ENCODE results near the gene DOLK.
A peak's percentile ranks its signal among the peaks of the same experiment; 100 is the strongest.
"Not testable (repeated sequence)": the region's sequence is repeated elsewhere in the genome, so short reads cannot be mapped to it uniquely, and the experiment has no call there.

The DOLK gene

DNA sequence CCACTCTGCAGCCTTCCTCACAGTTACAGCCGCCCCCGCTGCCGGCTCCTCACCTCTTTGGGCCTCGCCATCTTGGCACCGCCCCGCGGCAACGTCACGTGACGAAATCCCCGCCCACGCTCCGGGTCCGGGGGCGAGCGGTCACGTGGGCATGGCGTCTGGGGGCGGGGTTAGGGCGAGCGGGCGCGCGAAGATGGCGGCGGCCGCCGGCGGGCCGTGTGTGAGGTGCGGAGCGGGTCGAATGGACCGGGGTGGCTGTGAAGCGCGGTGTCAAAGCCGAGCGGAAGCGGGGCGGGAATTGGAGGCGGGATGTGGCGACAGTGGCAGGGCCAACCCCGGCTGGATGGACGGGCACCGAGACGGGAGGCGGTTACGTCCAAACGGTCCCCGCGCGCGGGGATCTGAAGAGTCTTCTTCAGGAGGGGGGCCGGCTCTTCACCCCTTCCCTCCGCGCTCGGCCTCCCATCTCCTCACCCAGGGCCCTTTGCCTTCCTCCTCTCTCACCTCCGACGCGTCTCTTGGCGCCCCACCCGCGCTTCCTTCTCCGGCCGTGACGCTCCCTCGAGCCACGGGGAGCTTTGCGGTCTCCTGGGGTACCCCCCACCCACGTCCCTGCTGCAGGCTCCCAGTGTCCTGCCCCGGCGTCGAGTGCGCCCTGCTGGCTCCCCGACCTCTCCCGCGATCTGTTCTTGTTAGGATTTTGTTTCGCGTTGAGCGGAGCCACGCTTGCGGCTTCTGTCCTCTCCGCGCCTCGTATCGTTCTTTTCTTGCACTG is at the start of gene DOLK, which contains the start of gene NUP188:
Gene DOLK (minus strand): TSS at position 77 of the 775 bp plus-strand sequence. CDS start 300 bp downstream, outside the sequence.
Gene NUP188 (plus strand): TSS at position 173 of the 775 bp plus-strand sequence. CDS start 21 bp downstream, at position 194.
- DNase-seq (ENCODE audit: low read depth): peak; percentile 85

DNA sequence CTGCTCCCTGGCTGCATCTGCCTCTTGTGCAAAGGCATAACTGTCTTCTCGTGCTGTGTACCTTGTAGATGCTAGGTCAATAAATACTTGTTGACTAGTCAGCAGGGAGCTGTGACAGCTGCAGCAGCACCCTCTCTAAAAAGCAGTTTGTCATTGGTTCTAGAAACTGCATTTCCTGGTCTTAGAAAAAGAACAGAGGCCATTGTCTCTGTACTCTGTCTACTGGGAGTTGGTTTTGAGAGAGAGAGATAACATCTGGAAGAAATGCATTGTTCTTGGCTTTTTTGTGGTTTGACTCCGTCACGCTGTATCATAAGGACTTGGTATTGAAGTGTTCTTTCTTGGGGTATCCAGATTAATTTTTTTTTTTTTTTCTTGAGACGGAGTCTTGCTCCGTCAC is 48.4 kb upstream of the DOLK start:
- DNase-seq (ENCODE audit: low read depth): no peak

DNA sequence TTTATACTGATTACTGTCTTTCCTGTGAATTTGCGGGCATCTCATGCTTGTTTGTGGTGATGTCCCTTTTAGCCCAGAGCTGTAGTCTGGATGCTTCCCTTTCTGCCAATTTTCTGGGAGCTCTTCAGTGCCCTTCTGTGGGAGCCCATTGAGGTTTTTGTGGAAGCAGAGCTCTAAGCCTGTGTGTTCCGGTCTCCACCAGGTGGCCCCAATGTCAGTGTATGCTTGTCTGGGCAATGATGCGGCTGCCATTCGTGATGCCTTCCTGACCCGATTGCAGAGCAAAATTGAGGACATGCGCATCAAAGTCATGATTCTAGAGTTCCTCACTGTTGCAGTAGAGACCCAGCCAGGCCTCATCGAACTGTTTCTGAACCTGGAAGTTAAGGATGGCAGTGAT is 45.6 kb upstream of the DOLK start:
- DNase-seq (ENCODE audit: low read depth): no peak

DNA sequence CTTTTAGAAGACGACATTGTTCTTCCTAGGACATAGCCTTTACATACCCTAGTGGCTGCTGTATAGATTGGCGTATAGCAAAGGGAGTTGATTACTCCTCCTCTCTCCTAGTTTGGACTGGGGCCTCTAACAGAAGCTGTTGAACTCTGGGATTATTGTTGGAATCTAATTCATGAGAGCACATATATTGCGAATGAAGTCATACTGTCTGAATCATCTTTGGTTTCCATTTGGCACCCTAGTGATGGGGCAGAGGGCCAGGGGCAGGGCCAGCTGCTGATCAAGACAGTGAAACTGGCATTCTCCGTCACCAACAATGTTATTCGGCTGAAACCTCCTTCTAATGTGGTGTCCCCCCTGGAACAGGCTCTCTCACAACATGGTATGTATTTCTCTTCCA is 40.4 kb upstream of the DOLK start:
- no peak for DNase-seq (ENCODE audit: low read depth)

DNA sequence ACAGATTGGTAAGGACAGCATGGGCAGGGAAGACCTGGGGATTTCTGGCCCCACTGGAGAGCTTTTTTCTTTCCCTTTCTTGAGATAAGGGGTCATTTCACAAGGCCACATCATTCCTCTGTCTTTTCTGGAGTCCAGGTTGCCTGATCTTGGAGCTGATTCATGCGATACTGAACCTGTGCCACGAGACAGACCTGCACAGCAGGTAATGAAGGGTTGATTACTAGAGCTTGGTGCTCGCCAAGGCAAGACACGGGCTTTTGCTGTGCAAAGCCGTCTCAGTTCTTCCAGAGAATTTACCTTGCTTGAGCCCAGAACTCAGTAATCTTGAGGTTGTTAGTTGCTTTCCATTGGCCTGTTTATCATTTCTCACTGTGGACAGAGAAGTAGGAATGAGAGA is 39.3 kb upstream of the DOLK start:
- no peak for DNase-seq (ENCODE audit: low read depth)

DNA sequence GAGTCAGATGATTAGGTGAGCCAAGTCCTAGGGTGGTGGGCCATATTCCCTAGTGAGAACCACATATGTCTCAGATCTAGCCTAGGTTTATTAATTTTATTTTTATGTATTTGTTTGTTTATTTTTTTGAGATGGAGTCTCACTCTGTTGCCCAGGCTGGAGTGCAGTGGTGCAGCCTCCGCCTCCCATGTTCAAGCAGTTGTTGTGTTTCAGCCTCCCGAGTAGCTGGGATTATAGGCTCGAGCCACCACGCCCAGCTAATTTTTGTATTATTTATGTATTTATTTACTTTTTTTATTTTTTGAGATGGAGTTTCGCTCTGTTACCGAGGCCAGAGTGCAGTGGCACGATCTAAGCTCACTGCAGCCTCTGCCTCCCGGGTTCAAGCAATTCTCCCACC is 36.1 kb upstream of the DOLK start:
- no peak for DNase-seq (ENCODE audit: low read depth)

DNA sequence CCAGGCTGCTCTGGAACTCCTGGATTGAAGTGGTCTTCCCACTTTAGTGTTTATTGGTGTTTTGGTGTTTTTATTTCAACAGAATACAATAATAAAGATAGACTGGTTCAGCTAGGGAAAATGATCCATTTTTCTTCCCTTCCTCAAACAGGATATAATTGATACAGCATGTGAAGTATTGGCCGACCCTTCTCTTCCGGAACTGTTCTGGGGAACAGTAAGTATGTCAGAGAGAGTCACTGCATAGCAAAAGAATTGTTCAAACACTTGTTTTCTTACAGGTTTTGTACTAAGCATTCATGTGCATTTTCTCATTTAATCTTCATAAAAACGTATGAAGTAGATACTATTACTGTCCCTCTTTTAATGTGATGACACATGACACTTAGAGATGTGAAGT is 31.7 kb upstream of the DOLK start:
- no peak for DNase-seq (ENCODE audit: low read depth)

DNA sequence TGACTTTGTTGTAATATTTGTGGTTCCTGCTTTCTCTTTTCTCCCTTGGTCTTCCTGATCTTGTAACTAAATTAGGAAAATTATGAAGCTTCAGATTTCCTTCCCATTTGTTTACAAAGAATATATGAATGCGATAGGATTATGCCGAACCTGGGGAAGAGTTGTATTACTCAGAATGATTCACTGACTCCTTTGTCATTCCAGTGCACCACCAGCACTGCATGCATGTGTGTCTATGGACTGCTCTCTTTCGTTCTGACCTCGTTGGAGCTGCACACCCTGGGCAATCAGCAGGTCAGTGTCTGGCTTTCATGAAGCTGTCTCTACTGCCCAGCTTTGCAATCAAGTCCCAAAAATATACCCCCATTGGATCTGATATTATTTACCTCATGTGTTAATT is 25.6 kb upstream of the DOLK start:
- DNase-seq (ENCODE audit: low read depth): no peak

DNA sequence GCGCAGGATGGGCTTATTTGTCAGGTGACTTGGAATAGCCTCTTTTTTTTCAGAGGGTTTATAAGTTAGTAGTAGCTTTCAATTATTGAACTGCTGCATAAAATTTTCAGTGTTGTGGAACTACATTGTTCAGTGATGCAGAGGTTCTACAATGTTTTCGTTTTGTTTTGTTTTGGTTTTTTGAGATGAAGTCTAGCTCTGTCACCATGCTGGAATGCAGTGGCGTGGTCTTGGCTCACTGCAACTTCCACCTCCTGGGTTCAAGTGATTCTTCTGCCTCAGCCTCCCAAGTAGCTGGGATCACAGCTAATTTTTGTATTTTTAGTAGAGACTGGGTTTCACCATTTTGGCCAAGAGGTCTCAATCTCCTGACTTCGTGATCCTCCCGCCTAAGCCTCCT is 22.1 kb upstream of the DOLK start:
- DNase-seq (ENCODE audit: low read depth): no peak

DNA sequence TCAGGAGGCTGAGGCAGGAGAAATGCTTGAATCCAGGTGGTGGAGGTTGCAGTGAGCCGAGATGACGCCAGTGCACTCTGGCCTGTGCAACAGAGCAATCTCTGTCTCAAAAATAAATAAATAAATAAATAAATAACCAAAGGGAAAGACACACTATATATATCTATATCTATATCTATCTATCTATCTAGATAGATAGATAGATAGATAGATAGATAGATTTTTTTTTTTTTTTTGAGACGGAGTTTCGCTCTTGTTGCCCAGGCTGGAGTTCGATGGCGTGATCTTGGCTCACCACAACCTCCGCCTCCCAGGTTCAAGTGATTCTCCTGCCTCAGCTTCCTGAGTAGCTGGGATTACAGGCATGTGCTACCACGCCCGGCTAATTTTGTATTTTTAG is 14.0 kb upstream of the DOLK start:
- not testable (repeated sequence) for DNase-seq (ENCODE audit: low read depth)

DNA sequence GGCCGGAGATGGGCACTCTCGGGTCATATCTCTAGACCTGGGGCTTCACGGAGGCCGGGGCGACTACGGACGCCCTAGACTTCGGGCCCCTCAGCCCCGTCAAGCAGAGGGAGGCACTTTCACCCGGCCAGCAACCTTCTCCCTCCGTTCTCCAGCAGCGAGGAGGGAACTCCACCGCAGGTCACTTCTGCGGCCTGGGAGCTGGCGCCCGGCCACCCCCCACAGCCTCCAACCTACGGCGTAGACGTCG is 201 bp downstream of the DOLK start:
- no peak for DNase-seq (ENCODE audit: low read depth)

DNA sequence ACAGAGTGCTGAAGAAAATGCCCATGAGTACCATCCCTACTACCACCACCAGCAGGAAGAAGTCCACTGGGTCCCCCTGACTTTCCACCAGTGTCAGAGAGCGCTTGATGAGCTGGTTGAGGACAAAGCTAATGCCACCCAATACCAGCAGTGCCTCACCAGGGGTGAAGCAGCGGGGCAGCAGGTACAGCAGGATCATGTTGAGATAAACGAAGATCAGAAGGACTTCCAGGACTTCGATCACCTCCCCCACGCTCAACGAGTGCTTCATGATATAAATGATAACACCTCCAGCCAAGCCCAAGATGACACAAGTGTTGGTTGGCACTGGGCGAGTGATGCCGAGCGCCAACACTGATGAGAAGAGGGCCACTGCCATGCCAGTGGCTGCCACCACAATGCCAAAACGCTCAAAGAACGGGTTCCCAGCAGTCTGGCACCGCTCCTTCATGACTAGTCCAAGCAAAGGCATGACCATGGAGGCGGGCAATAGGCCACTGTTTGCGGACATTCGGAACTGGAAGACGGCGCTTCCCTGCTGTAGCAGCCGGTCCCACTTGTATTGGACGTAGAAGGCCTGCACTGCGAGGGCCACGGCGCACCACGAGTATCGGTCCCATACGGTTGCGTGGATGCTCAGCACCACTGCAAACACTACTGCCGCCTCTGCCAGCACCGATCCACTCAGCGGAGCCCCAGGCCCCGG is 679 bp downstream of the DOLK start:
- peak; percentile 3 for DNase-seq (ENCODE audit: low read depth)

DNA sequence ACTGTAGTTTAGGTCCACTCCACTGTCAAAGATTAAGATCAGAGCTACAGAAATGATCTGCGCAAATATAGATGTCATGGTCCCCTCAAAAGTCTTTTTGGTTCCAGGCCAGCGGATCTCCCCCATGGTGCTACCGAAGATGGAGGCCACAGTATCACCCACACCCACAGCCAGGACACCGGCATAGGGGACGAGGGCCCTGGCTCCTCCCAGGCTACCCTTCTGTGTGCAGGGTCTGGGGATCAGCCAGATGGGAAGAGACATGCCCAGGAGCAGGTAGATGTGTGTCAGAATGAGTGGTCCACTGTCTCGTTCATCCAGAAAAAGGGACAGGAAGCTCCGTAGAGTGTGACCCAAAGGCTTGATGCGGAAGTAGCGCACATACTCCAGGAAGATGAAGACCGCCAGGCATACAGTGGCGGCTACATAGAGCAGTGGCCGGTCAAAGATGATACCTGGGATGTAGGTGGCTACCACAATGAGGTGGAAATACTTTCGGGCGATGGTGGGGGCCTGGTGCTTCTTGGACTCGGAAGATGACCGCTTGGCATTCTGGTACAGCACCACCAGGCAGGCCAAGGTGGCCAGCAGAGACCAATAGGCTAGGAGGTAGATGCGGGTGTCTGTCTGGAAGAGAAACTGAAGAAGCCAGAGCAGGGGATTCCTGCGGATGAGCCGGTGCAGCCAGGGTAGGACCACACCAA is 1.5 kb downstream of the DOLK start:
- no peak for DNase-seq (ENCODE audit: low read depth)

DNA sequence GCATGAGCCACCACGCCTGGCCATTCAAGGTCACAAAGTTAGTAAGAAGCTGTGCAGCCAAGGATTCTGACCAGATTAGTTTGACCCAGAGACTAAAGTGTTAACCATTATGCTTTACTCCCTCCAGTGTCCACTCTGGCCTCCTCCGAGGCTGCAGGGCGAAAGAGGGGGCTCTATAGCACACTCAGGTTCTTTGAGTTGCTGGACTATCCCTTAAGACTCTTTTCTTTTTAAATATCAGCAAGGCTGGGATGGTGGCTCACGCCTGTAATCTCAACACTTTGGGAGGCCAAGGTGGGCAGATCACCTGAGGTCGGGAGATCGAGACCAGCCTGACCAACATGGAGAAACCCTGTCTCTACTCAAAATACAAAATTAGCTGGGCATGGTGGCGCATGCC is 2.4 kb downstream of the DOLK start:
- DNase-seq (ENCODE audit: low read depth): not testable (repeated sequence)

DNA sequence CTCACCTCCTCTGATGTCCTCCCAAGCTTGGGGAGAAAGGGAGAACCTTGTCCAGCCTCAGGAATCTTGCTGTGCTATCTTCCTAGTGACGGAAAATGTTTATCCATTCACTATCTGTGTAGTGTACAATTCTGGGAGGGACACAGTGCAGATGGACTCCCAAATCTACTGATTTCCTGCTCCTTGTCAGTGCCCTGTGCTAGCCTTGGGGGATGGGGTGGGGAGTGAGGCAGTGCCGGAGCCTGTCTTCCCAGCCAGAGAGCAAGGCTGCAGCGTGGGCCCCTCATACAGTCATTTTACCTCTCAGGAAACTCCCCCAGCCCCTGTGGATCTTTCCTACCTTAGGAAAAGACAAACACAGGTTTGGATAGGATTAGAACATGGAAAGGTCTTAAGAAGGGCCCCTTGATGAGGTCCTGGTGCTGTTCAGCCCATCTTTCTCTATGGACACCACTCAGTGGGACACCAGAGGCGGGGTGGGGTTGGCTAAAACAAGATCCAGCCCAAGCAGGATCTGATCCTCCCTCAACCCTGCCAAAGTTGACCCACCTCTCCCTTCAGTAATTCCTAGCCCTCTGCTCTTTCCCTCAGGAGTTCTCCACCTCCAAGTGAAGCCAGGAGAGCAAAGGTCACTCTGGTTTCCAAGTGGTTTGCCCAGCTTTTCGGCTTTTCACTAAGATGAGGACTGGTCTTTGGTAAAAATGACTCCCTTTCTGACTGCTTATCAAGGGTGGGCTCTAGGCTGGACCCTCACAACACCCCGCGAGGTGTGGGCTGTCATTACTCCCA is 3.4 kb downstream of the DOLK start:
- DNase-seq (ENCODE audit: low read depth): no peak

DNA sequence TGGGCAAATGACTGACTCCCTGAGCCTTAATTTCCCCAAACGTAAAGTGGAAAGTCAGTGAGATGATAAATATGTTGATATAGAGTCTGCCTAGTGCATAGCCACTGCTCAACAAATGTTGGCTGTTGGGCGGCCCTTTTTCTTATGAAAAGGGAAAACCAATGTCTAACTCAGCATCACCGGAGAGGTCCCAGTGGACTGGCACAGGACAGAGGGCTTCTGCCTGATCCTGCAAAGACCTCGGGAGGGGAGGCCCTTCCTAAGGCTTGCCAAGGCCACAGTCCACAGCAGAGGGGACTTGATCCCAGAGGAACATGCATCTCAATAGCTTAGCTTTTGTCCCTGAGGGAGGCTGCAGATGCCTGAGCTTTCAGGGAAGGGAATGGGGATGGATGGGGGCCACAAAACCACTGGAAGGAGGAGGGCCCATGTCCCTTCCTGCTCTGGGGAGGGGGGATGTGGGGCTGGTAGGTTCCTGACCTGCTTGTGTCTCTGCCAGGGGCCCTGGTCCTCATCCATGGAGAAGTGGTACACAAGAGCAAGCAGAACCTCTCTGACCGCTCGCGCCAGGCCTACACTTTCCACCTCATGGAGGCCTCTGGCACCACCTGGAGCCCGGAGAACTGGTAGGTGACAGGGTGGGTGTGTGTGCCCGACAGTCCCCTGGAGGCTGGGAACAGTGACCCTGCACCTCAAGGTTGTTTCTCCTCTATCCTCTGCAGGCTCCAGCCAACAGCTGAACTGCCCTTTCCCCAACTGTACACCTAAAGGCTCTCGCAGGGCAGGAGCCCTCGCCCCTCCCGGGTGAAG is 6.3 kb downstream of the DOLK start:
- no peak for DNase-seq (ENCODE audit: low read depth)

DNA sequence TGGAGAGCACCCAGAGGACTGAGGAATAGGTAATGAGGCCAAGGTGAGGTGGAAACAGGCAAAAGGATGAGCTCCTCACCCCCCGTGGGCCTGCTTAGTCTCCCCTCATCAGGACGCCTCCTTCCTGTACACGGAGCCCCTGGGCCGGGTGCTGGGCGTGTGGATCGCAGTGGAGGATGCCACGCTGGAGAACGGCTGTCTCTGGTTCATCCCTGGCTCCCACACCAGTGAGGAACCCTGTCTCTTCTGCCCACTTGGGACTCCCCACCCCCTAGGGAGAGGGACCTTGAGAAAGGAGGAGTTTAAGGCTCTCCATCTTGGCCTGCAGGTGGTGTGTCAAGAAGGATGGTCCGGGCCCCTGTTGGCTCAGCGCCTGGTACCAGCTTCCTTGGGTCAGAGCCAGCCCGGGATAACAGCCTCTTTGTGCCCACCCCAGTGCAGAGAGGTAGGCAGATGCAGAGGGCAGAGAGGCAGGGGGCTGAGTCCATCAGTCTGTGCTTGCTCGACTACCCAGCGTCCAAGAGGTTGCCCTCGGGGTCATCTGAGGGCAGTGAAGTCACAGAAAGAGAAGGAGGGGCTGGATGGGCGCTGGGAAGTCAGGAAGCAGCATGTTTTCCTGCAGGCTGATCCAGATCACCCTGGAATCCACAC is 7.0 kb downstream of the DOLK start:
- no peak for DNase-seq (ENCODE audit: low read depth)

DNA sequence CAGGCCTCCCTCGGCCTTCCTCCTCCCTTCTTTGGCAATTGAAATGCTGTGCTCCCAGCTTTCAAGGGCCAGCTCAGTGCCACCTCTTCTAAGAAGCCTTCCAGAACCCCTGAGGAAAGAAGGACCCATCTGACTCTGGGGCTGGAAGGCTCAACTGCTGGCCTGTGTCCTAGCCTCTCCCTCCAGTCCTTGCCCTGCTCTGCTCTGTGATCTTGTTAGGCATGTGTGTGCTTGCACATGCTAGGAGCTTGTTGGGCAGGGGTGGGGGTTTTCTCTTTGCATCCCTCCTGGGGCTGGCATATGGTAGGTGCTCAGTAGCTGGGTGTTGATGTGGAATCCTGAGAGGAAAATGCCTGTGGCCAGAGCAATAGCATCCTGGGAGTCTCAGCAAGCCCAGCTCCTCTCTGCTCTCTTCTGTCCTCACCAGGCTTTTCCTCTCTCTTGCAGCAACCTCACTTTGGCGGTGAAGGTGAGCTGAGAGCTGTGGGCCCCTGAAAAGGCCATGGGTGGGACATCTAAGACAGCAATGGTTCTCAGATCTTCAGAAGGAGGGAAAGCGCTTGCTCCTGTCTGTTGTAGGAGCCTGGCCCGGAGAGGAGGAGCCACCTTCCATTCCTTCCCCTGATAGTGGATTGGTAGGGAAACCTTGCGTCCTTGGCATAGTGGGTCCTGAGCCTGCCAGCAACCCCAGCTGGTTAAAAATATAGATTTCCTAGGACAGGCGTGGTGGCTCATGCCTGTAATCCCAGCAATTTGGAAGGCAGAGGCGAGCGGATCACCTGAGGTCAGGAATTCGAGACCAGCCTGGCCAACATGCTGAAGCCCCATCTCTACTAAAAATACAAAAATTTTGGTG is 9.9 kb downstream of the DOLK start:
- DNase-seq (ENCODE audit: low read depth): no peak

DNA sequence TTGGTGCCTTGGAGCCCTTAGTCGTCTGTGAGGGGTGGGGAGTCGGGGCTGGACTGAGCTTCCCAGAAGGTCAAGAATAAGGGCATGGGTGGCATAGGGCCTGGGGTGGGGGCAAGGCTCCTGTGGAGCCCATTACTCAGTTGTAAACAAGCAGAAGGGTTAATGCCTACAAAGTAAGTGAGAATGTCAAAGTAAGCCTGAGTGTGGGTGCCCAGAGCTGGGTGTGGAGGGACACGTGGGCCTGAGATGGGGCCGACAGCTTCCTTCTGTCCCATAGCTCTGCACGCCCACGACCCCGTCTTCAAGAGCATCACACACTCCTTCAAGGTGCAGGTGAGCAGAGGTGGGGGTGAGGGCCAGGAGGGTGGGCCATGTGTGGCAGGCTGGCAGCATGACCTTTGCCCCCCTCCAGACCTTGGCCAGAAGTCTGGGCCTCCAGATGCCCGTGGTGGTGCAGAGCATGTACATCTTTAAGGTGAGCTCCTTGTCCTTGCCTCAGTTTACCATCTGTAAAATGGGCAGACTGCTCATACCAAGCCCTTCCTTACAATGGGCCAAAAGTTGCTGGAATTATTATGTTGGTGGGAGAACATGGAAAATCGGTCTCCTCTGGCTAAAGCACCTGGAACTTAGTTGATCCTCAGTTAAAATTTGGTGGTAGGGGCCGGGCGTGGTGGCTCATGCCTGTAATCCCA is 11.1 kb downstream of the DOLK start:
- no peak for DNase-seq (ENCODE audit: low read depth)

Data from CMK (cell line).